ENCODE measurements around the gene NEK9. TPM values are rescaled to one million over a fixed set of nuclear protein-coding genes. Genes with fewer than 3 reads are reported as not detected.
A peak's percentile ranks its signal among the peaks of the same experiment; 100 is the strongest.

The NEK9 gene
- total and polyA plus RNA-seq, 9 of the 15 experiments (the other 6 are each of a cell fraction or from before 2014, with no cell fraction given): 2.8 to 39.6 (median 19.8) TPM

GRCh38 chr14:75170772-75171171 lies 43.9 kb upstream of the NEK9 start:
- Histone ChIP-seq H3K36me3 (ENCODE audit: control insufficient read depth, insufficient read depth, low read length) (peaks cover 3% of the 10 kb centered on the region; the same call in 1 of the 3 replicates), H3K9me3 (replicated peaks; ENCODE audit: control insufficient read depth, insufficient read depth, low read depth, low read length) (no peaks in the 10 kb centered on the region), H3K27ac (ENCODE audit: extremely low read depth, low read depth, low read length) (no peak overlapping the region), H3K4me2 (ENCODE audit: insufficient read depth, low read length) (no peak overlapping the region), H3K9ac (ENCODE audit: insufficient read depth in 1 of 2, low read depth in 2 of 2, low read length in 2 of 2) (no peak overlapping the region), H3K79me2 (ENCODE audit: control insufficient read depth, insufficient read depth, low read length) (peaks cover 93% of the 10 kb centered on the region), H4K20me1 (replicated peaks; ENCODE audit: control insufficient read depth, insufficient read depth, low read length) (peaks cover 28% of the 10 kb centered on the region; the same call in 1 of the 2 replicates), H2AFZ (ENCODE audit: low read depth, low read length) (no peak overlapping the region), H3K27me3 (ENCODE audit: control insufficient read depth in 2 of 2, insufficient read depth in 2 of 2, low read length in 2 of 2) (no peaks in the 10 kb centered on the region), H3K4me1 (replicated peaks in 1 of 2; ENCODE audit: control insufficient read depth in 2 of 2, insufficient read depth in 2 of 2, low read length in 2 of 2) (peaks cover 5 to 18% of the 10 kb centered on the region in 2 experiments; a peak in 4 of 5 replicates), H3K4me3 (no peak overlapping the region), H3K9me1 (ENCODE audit: control insufficient read depth, insufficient read depth, low read length) (no peaks in the 10 kb centered on the region)
- CTCF ChIA-PET (ENCODE audit: low intra/inter-chr PET ratio): no interaction called here
- DNase-seq (ENCODE audit: extremely low read depth in 1 of 4, low spot score in 3 of 4) (no peak), FAIRE-seq (no peak), ATAC-seq (no peak)
- in situ Hi-C loops (cut with MboI): no loop called here
- BruUV-seq (replicated peaks): no TSS peak
- 29% methylated on average over 4 of the region's 4 CpGs for WGBS (ENCODE audit: insufficient coverage, low coverage, missing lambda C conversion rate)
- POLR2A ChIA-PET: interaction anchor here (0.6 kb wide), 1 partner anchor 49 kb away, joined by 3 read pairs; no protein-coding TSS in a partner anchor
- intact Hi-C loops (cut with micrococcal nuclease): no loop called here
- TF ChIP-seq CBX5 (IDR thresholded peaks at IDR 0.05; ENCODE audit: borderline replicate concordance, low read depth) (no peak), CHAMP1 (IDR thresholded peaks at IDR 0.05) (no peak), PCBP1 (IDR thresholded peaks at IDR 0.05; ENCODE audit: low read depth, low read length, poor library complexity, severe bottlenecking) (no peak), NFE2L1 (tag; IDR thresholded peaks at IDR 0.05; ENCODE audit: borderline replicate concordance, low read depth) (no peak), HOXB6 (CRISPR knock-in tag; IDR thresholded peaks at IDR 0.05; ENCODE audit: borderline replicate concordance) (no peak), REST (IDR thresholded peaks at IDR 0.05; ENCODE audit: borderline replicate concordance) (no peak), REST (CRISPR knock-in tag; IDR thresholded peaks at IDR 0.05; ENCODE audit: low read depth) (no peak), CREB3L1 (IDR thresholded peaks at IDR 0.05; ENCODE audit: borderline replicate concordance, low read depth) (no peak), POLR2A (conservative IDR thresholded peaks at IDR 0.05) (no peak), TAL1 (IDR thresholded peaks at IDR 0.05) (peak; percentile 11; the same call in 1 of the 2 replicates), XRCC5 (IDR thresholded peaks at IDR 0.05; ENCODE audit: low read depth, low read length) (no peak), ARID1B (IDR thresholded peaks at IDR 0.05) (0 out of 2 replicates have a peak, but pooled peaks have one; percentile 12)
